Measurements from ENCODE around the gene ELMO1.

DNA sequence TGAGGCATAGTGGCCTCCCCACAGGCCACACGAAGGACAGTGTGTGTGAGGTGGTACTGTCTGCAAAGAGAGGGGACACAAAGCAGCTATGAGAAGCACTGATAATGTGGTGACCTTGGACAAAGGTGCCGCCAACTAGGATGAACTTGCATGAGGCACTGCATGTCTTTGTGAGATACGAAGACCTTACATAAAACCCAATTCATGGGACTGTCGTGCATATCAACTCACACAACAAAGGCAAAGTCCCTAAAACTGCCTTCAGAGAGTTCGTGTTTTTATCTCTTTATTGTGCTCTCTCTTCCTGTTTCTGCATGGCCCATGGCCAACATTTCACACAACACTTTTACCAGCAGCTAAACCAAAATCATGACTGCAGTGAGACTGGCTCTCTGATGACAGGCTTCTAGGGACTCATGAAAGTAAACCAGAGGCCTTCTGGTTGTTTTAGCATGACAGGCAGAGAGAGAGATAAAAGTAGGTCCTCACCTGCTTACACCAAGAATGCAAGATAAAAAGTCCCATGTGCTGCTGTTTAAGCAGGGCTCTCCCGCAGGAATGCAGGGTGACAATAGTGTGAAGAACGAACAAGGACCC, 347.8 kb downstream of the ELMO1 start:
- TF ChIP-seq, protein P1, sequence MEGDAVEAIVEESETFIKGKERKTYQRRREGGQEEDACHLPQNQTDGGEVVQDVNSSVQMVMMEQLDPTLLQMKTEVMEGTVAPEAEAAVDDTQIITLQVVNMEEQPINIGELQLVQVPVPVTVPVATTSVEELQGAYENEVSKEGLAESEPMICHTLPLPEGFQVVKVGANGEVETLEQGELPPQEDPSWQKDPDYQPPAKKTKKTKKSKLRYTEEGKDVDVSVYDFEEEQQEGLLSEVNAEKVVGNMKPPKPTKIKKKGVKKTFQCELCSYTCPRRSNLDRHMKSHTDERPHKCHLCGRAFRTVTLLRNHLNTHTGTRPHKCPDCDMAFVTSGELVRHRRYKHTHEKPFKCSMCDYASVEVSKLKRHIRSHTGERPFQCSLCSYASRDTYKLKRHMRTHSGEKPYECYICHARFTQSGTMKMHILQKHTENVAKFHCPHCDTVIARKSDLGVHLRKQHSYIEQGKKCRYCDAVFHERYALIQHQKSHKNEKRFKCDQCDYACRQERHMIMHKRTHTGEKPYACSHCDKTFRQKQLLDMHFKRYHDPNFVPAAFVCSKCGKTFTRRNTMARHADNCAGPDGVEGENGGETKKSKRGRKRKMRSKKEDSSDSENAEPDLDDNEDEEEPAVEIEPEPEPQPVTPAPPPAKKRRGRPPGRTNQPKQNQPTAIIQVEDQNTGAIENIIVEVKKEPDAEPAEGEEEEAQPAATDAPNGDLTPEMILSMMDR (conservative IDR thresholded peaks at IDR 0.05; ENCODE audit: low read depth, low read length), result no peak
- no peak for TF ChIP-seq EZH2 (IDR thresholded peaks at IDR 0.05; ENCODE audit: low read length, unreplicated experiment)
- TF ChIP-seq EZH2phosphoT487 (IDR thresholded peaks at IDR 0.05; ENCODE audit: borderline replicate concordance, low read length), result no peak
